Measurements from ENCODE around the gene INAFM1. TPM values are rescaled to one million over a fixed set of nuclear protein-coding genes. Genes with fewer than 3 reads are reported as not detected.

The INAFM1 gene
- total RNA-seq, 2 experiments from 2014 or later = 16.9 to 19.3 TPM

DNA sequence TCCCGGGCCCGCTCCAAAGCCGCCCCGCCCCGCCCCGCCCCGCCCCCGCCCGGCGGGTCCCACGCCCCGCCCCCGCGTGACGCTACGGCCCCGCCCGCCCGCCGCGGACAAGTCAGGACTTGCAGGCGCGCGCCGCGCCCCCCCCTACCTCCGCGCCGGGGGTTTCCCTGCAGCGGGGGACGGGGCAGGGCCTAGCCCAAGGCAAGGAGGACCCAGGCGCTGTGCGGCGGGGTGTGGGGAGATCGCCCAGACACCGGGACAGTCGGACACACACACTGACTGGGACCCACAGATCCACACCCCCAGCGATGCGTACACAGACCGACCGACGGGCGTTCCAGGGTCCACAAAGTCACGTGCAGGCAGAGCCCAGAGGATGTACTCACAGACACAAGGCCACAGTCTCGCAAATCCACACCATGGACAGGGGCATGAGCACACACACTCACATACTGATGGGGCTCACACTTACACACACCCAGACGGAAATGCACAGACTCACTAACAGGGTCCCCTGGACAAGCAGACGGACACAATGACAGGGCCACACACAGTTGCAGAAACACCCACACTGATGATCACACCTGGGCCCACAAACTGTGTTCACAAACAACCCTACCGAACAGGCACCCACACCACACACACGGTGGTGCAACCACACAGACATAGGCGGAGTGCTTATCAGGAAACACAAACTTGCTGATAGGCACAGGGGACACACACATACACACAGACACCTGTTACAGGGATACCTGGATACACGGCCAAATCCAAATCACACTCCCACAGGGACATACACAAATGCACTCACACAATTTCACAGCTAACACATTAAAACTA is 43.2 kb upstream of the INAFM1 start:
- peak overlapping the region; percentile 72 for H3K27ac Mint-ChIP-seq
- Histone ChIP-seq H3K27me3 (ENCODE audit: control insufficient read depth in 1 of 2, insufficient read depth in 2 of 2, low read length in 2 of 2) (no peaks in the 10 kb centered on the region), H3K36me3 (ENCODE audit: insufficient read depth, low read length) (no peaks in the 10 kb centered on the region), H3K4me3 (ENCODE audit: low read length) (peak overlapping the region; percentile 62), H3K27ac (ENCODE audit: low read depth in 1 of 2, low read length in 2 of 2) (peak overlapping the region in 1 of 2 donors; percentile 55), H3K9me3 (ENCODE audit: control insufficient read depth in 1 of 2, insufficient read depth in 1 of 2, low read length in 2 of 2) (no peaks in the 10 kb centered on the region), H3K4me1 (ENCODE audit: insufficient read depth, low read length) (peaks cover 55% of the 10 kb centered on the region)
- H3K36me3 Mint-ChIP-seq (ENCODE audit: low read depth) = no peaks in the 10 kb centered on the region
- H3K4me3 Mint-ChIP-seq = peak overlapping the region; percentile 85
- no peaks in the 10 kb centered on the region for H3K27me3 Mint-ChIP-seq
- intact Hi-C loops (cut with DNase I, micrococcal nuclease) = loop anchor here (1.0 to 10.0 kb wide), 4 partner anchors 10 to 517 kb away; partner anchors contain the start of genes CCDC9 (in 1 of the 2) and PRKD2 (in 1 of the 2)
- DNase-seq (peak; percentile 77 to 96 (median 90)), ATAC-seq (ENCODE audit: poor library complexity) (peak; percentile 56)
- peaks cover 28% of the 10 kb centered on the region for H3K4me1 Mint-ChIP-seq (ENCODE audit: low read depth)
- TF ChIP-seq, protein P1, sequence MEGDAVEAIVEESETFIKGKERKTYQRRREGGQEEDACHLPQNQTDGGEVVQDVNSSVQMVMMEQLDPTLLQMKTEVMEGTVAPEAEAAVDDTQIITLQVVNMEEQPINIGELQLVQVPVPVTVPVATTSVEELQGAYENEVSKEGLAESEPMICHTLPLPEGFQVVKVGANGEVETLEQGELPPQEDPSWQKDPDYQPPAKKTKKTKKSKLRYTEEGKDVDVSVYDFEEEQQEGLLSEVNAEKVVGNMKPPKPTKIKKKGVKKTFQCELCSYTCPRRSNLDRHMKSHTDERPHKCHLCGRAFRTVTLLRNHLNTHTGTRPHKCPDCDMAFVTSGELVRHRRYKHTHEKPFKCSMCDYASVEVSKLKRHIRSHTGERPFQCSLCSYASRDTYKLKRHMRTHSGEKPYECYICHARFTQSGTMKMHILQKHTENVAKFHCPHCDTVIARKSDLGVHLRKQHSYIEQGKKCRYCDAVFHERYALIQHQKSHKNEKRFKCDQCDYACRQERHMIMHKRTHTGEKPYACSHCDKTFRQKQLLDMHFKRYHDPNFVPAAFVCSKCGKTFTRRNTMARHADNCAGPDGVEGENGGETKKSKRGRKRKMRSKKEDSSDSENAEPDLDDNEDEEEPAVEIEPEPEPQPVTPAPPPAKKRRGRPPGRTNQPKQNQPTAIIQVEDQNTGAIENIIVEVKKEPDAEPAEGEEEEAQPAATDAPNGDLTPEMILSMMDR (IDR thresholded peaks at IDR 0.05) = no peak
- no peaks in the 10 kb centered on the region for H3K9me3 Mint-ChIP-seq
- ChIA-PET POLR2A (interaction anchor here (1.2 to 1.4 kb wide), 2 partner anchors 13 to 25 kb away, joined by 3 to 9 read pairs; partner anchors contain the start of gene CCDC9), CTCF (interaction anchor here (1.6 to 2.0 kb wide), 2 partner anchors 13 to 21 kb away, joined by 4 to 19 read pairs; no protein-coding TSS in a partner anchor)

DNA sequence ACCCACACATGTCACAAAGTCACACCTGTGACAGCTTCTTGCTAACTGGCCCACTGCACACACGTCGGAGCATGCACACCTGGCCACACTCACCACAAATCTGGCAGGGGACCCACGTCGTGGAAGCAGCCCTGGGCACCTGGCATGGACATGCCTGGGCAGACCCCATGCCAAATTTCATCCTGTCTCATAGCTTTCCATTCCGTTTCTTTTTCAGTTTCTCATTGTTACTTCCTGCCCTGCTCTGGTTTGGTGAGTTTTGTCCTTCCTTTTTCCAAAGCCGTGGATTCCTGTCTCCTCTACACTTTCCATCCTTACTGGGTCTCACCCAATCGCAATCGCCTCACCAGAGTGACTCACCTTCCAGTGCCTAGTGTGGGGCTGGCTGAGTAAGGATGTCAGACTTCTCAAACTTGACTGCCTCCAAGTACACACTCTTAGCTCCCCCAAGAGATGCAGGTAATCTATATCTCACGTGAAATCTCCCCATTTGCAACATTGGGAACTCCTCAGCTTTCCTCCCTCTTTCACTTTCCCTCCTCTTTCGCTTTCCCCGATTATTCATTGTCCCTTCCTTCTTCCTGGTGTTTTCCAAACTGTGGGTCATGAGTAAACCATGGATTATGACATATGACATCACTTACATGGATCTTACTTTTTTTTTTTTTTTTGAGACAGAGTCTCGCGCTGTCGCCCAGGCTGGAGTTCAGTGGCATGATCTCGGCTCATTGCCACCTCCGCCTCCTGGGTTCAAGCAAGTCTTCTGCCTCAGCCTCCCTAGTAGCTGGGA is 42.1 kb upstream of the INAFM1 start:
- H3K4me3 ChIP-seq (ENCODE audit: low read length) = no peak overlapping the region
- no peaks in the 10 kb centered on the region for H3K36me3 ChIP-seq (ENCODE audit: insufficient read depth, low read length)
- peak in 3 of 14 experiments; percentile 38 to 54 (median 52) for DNase-seq
- CTCF ChIA-PET = interaction anchor here (1.1 to 2.0 kb wide), 3 partner anchors 12 to 22 kb away, joined by 3 to 19 read pairs (median 4); no protein-coding TSS in a partner anchor
- Mint-ChIP-seq H3K36me3 (ENCODE audit: low read depth) (no peaks in the 10 kb centered on the region), H3K27ac (peak overlapping the region; percentile 72), H3K4me3 (peak overlapping the region; percentile 85), H3K4me1 (ENCODE audit: low read depth) (peaks cover 20% of the 10 kb centered on the region), H3K9me3 (no peaks in the 10 kb centered on the region), H3K27me3 (no peaks in the 10 kb centered on the region)
- intact Hi-C loops (cut with DNase I, micrococcal nuclease) = loop anchor here in 1 of 2 experiments (10.0 kb wide), 1 partner anchor 518 kb away; the partner anchor contains the start of gene PRKD2
- POLR2A ChIA-PET = interaction anchor here (0.8 to 1.4 kb wide), 3 partner anchors 12 to 46 kb away, joined by 3 to 9 read pairs (median 6); partner anchors contain the start of gene CCDC9
- ATAC-seq (ENCODE audit: poor library complexity) = no peak
- no peaks in the 10 kb centered on the region for H3K9me3 ChIP-seq (ENCODE audit: control insufficient read depth in 1 of 2, insufficient read depth in 1 of 2, low read length in 2 of 2)
- H3K4me1 ChIP-seq (ENCODE audit: insufficient read depth, low read length) = peaks cover 43% of the 10 kb centered on the region
- TF ChIP-seq, protein P1 (IDR thresholded peaks at IDR 0.05) = no peak
- H3K27me3 ChIP-seq (ENCODE audit: control insufficient read depth in 1 of 2, insufficient read depth in 2 of 2, low read length in 2 of 2) = no peaks in the 10 kb centered on the region
- no peak overlapping the region for H3K27ac ChIP-seq (ENCODE audit: low read depth in 1 of 2, low read length in 2 of 2)

DNA sequence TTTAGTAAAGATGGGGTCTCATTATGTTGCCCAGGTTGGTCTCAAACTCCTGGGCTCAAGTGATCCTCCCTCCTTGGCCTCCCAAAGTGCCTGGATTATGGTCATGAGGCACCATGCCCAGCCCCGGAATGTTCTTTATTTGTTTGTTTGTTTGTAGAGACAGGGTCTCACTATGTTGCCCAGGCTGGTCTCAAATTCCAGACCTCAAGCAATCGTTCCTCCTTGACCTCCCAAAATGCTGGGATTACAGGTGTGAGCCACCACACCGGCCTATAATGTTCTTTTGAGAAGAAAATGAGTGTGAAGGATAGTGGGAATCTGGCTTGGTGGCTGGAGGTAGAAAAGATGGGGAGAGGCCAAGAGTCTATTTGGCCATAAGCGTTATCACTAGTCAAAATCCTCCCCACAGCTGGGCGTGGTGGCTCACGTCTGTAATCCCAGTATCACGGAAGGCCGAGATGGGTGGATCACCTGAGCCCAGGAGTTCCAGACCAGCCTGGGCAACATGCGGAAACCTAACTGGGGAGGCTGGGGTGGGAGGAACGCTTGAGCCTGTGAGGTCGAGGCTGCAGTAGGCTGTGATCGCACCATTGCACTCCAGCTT is 38.5 kb upstream of the INAFM1 start:
- CTCF ChIA-PET = no interaction called here
- POLR2A ChIA-PET = no interaction called here
- H3K9me3 Mint-ChIP-seq = no peaks in the 10 kb centered on the region
- Histone ChIP-seq H3K9me3 (ENCODE audit: control insufficient read depth in 1 of 2, insufficient read depth in 1 of 2, low read length in 2 of 2) (no peaks in the 10 kb centered on the region), H3K4me3 (ENCODE audit: low read length) (no peak overlapping the region), H3K36me3 (ENCODE audit: insufficient read depth, low read length) (no peaks in the 10 kb centered on the region), H3K4me1 (ENCODE audit: insufficient read depth, low read length) (peaks cover 38% of the 10 kb centered on the region), H3K27me3 (ENCODE audit: control insufficient read depth in 1 of 2, insufficient read depth in 2 of 2, low read length in 2 of 2) (no peaks in the 10 kb centered on the region), H3K27ac (ENCODE audit: low read depth in 1 of 2, low read length in 2 of 2) (no peak overlapping the region)
- H3K4me1 Mint-ChIP-seq (ENCODE audit: low read depth) = peaks cover 24% of the 10 kb centered on the region
- H3K36me3 Mint-ChIP-seq (ENCODE audit: low read depth) = no peaks in the 10 kb centered on the region
- H3K4me3 Mint-ChIP-seq = peak overlapping the region; percentile 34
- H3K27me3 Mint-ChIP-seq = no peaks in the 10 kb centered on the region
- DNase-seq (no peak), ATAC-seq (ENCODE audit: poor library complexity) (no peak)
- H3K27ac Mint-ChIP-seq = no peak overlapping the region
- TF ChIP-seq, protein P1 (IDR thresholded peaks at IDR 0.05) = no peak
- intact Hi-C loops (cut with DNase I, micrococcal nuclease) = loop anchor here in 1 of 2 experiments (10.0 kb wide), 1 partner anchor 521 kb away; the partner anchor contains the start of gene PRKD2
